ENCODE data around the gene ACOT11.

ACOT11 gene

GRCh38 chr1:54575605-54576290 is 27.7 kb downstream of the ACOT11 start:
- ATAC-seq = no peak
- TF ChIP-seq BACH2 (CRISPR knock-in tag; IDR thresholded peaks at IDR 0.05; ENCODE audit: borderline replicate concordance) = no peak

GRCh38 chr1:54577612-54578011 is 29.6 kb downstream of the ACOT11 start:
- no peak for ATAC-seq
- TF ChIP-seq ESRRG (CRISPR knock-in tag; IDR thresholded peaks at IDR 0.05) = no peak
- no peak for TF ChIP-seq CSRNP3 (CRISPR knock-in tag; IDR thresholded peaks at IDR 0.05)
- TF ChIP-seq ARNTL (CRISPR knock-in tag; IDR thresholded peaks at IDR 0.05; ENCODE audit: borderline replicate concordance, low read depth) = no peak
- no peak for TF ChIP-seq TOX (CRISPR knock-in tag; IDR thresholded peaks at IDR 0.05; ENCODE audit: borderline replicate concordance)
- TF ChIP-seq BACH2 (CRISPR knock-in tag; IDR thresholded peaks at IDR 0.05; ENCODE audit: borderline replicate concordance) = no peak
- TF ChIP-seq ZNF8 (CRISPR knock-in tag; IDR thresholded peaks at IDR 0.05) = no peak
- no peak for TF ChIP-seq CREB5 (CRISPR knock-in tag; IDR thresholded peaks at IDR 0.05; ENCODE audit: low read depth)
- no peak for TF ChIP-seq OSR1 (CRISPR knock-in tag; IDR thresholded peaks at IDR 0.05)
- no peak for TF ChIP-seq POU6F1 (CRISPR knock-in tag; IDR thresholded peaks at IDR 0.05; ENCODE audit: borderline replicate concordance, low read depth)
- no peak for TF ChIP-seq PATZ1 (CRISPR knock-in tag; IDR thresholded peaks at IDR 0.05; ENCODE audit: borderline replicate concordance)
- TF ChIP-seq RARB (CRISPR knock-in tag; IDR thresholded peaks at IDR 0.05) = no peak
- no peak for TF ChIP-seq ZC3H10 (CRISPR knock-in tag; IDR thresholded peaks at IDR 0.05)
- no peak for TF ChIP-seq ZNF565 (CRISPR knock-in tag; conservative IDR thresholded peaks at IDR 0.05; ENCODE audit: low read depth)
- no peak for TF ChIP-seq TSHZ2 (CRISPR knock-in tag; IDR thresholded peaks at IDR 0.05)
- TF ChIP-seq PPARA (CRISPR knock-in tag; IDR thresholded peaks at IDR 0.05; ENCODE audit: borderline replicate concordance) = no peak

GRCh38 chr1:54579337-54579781 is 31.3 kb downstream of the ACOT11 start:
- TF ChIP-seq SNAI2 (CRISPR knock-in tag; IDR thresholded peaks at IDR 0.05) (no peak), ZC3H10 (CRISPR knock-in tag; IDR thresholded peaks at IDR 0.05) (no peak), ZNF8 (CRISPR knock-in tag; IDR thresholded peaks at IDR 0.05) (no peak), TCF4 (CRISPR knock-in tag; IDR thresholded peaks at IDR 0.05; ENCODE audit: borderline replicate concordance) (no peak), ARNTL (CRISPR knock-in tag; IDR thresholded peaks at IDR 0.05; ENCODE audit: borderline replicate concordance, low read depth) (no peak), ZNF70 (CRISPR knock-in tag; IDR thresholded peaks at IDR 0.05) (no peak), RARB (CRISPR knock-in tag; IDR thresholded peaks at IDR 0.05) (no peak), CREB5 (CRISPR knock-in tag; IDR thresholded peaks at IDR 0.05; ENCODE audit: low read depth) (no peak), ZFP3 (CRISPR knock-in tag; IDR thresholded peaks at IDR 0.05) (no peak)
- ATAC-seq = no peak
